Measurements from ENCODE around the gene BTBD8.

The BTBD8 gene

GRCh38 chr1:92108631-92109030 lies 28.5 kb downstream of the BTBD8 start:
- TF ChIP-seq CTCF (IDR thresholded peaks at IDR 0.05; ENCODE audit: extremely low read depth, insufficient read depth, missing control alignments): no peak
- in situ Hi-C loops (cut with MboI; ENCODE audit: low pct_unique_long_range_greater_than_20kb, low sequenced_read_pairs, unreplicated experiment): no loop called here
- DNase-seq (ENCODE audit: low spot score): no peak

GRCh38 chr1:92117526-92117925 lies 37.4 kb downstream of the BTBD8 start:
- in situ Hi-C loops (cut with MboI; ENCODE audit: low pct_unique_long_range_greater_than_20kb, low sequenced_read_pairs, unreplicated experiment): no loop called here
- no peak for TF ChIP-seq CTCF (IDR thresholded peaks at IDR 0.05; ENCODE audit: extremely low read depth, insufficient read depth, missing control alignments)
- DNase-seq (ENCODE audit: low spot score): no peak

GRCh38 chr1:92118826-92119225 lies 38.7 kb downstream of the BTBD8 start:
- no peak for TF ChIP-seq CTCF (IDR thresholded peaks at IDR 0.05; ENCODE audit: extremely low read depth, insufficient read depth, missing control alignments)
- DNase-seq (ENCODE audit: low spot score): no peak
- in situ Hi-C loops (cut with MboI; ENCODE audit: low pct_unique_long_range_greater_than_20kb, low sequenced_read_pairs, unreplicated experiment): no loop called here

- in situ Hi-C loops (cut with MboI; ENCODE audit: low pct_unique_long_range_greater_than_20kb, low sequenced_read_pairs, unreplicated experiment): no loop called here
- DNase-seq (ENCODE audit: low spot score): no peak
- no peak for TF ChIP-seq CTCF (IDR thresholded peaks at IDR 0.05; ENCODE audit: extremely low read depth, insufficient read depth, missing control alignments)
These were observed 43.7 kb downstream of the BTBD8 start for GRCh38 chr1:92123868-92124267.

GRCh38 chr1:92125204-92125603 lies 45.1 kb downstream of the BTBD8 start:
- TF ChIP-seq CTCF (IDR thresholded peaks at IDR 0.05; ENCODE audit: extremely low read depth, insufficient read depth, missing control alignments): no peak
- in situ Hi-C loops (cut with MboI; ENCODE audit: low pct_unique_long_range_greater_than_20kb, low sequenced_read_pairs, unreplicated experiment): no loop called here
- DNase-seq (ENCODE audit: low spot score): no peak

GRCh38 chr1:92126088-92126487 lies 45.9 kb downstream of the BTBD8 start:
- in situ Hi-C loops (cut with MboI; ENCODE audit: low pct_unique_long_range_greater_than_20kb, low sequenced_read_pairs, unreplicated experiment): no loop called here
- no peak for TF ChIP-seq CTCF (IDR thresholded peaks at IDR 0.05; ENCODE audit: extremely low read depth, insufficient read depth, missing control alignments)
- DNase-seq (ENCODE audit: low spot score): no peak

GRCh38 chr1:92134331-92134730 lies 54.2 kb downstream of the BTBD8 start:
- DNase-seq (ENCODE audit: low spot score): no peak
- no peak for TF ChIP-seq CTCF (IDR thresholded peaks at IDR 0.05; ENCODE audit: extremely low read depth, insufficient read depth, missing control alignments)
- in situ Hi-C loops (cut with MboI; ENCODE audit: low pct_unique_long_range_greater_than_20kb, low sequenced_read_pairs, unreplicated experiment): no loop called here
